IMR-90 (cell line): ENCODE results near the gene KCNK10. TPM values are rescaled to one million over a fixed set of nuclear protein-coding genes. Genes with fewer than 3 reads are reported as not detected.

ENCODE experiments used
- ATAC-seq: fragments of 200-7000 bp; cut with Tn5 transposase; 2 replicates; pipeline ENCODE4 v1.9.1; 2020; ENCODE audit warnings: low read depth, mild to moderate bottlenecking, moderate library complexity
- BruUV-seq: library from RNA; stranded (reverse); fragments of 400-500 nt; replicated peaks from 2 replicates; lab custom pipeline; 2021; lab: Mats Ljungman, UMichigan
- CTCF ChIA-PET: fragments of 300-600 bp; formaldehyde crosslinking; extraction: SDS; loops from one replicate; lab custom pipeline; 2021; ENCODE audit warnings: antibody characterized with exemption; lab: Yijun Ruan, JAX
- POLR2A ChIA-PET: fragments of 300-600 bp; sonication (Branson Sonifier 250); formaldehyde crosslinking; loops from one replicate; lab custom pipeline; 2022; ENCODE audit warnings: antibody characterized with exemption; ENCODE audit not compliant: unreplicated experiment; lab: Charles Lee
- DNase-seq: peaks from one replicate; pipeline ENCODE4 v3.0.0; 2013
- H2AFZ ChIP-seq: replicated peaks from 2 replicates; pipeline ENCODE3; 2013; ENCODE audit warnings: low read length, mild to moderate bottlenecking; ENCODE audit not compliant: poor library complexity
- H2AK5ac ChIP-seq: 2 replicates; pipeline ENCODE4 v1.6.1; 2013; ENCODE audit warnings: low read depth, low read length, inconsistent platforms
- H2AK9ac ChIP-seq: replicated peaks from 2 replicates; pipeline ENCODE3; 2013; ENCODE audit warnings: mild to moderate bottlenecking, low read depth, low read length, moderate library complexity; ENCODE audit not compliant: poor library complexity
- H2BK120ac ChIP-seq: 2 replicates; pipeline ENCODE4 v1.6.1; 2013; ENCODE audit warnings: low read depth, low read length, inconsistent platforms
- H2BK15ac ChIP-seq: 3 replicates; pipeline ENCODE4 v1.6.1; 2013; ENCODE audit warnings: low read depth, low read length, inconsistent platforms
- H2BK20ac ChIP-seq: 2 replicates; pipeline ENCODE4 v1.6.1; 2013; ENCODE audit warnings: low read depth, mild to moderate bottlenecking, inconsistent platforms, low read length, moderate library complexity
- H2BK5ac ChIP-seq: 2 replicates; pipeline ENCODE4 v1.6.1; 2013; ENCODE audit warnings: mild to moderate bottlenecking, low read depth, low read length, inconsistent platforms; ENCODE audit not compliant: poor library complexity, severe bottlenecking
- H3K14ac ChIP-seq: replicated peaks from 2 replicates; pipeline ENCODE4 v1.6.1; 2013; ENCODE audit warnings: low read depth, low read length, inconsistent platforms
- H3K18ac ChIP-seq: 2 replicates; pipeline ENCODE4 v1.6.1; 2013; ENCODE audit warnings: low read depth, low read length, control low read depth
- H3K23ac ChIP-seq: 2 replicates; pipeline ENCODE4 v1.6.1; 2013; ENCODE audit warnings: low read depth, low read length, inconsistent platforms
- H3K27ac ChIP-seq: 2 replicates; pipeline ENCODE4 v1.5.1; 2013; ENCODE audit warnings: mild to moderate bottlenecking, control low read depth, low read length; ENCODE audit not compliant: insufficient read depth
- H3K27me3 ChIP-seq: 2 replicates; pipeline ENCODE4 v1.6.1; 2013; ENCODE audit warnings: low read length; ENCODE audit not compliant: control insufficient read depth, insufficient read depth
- H3K36me3 ChIP-seq: 2 replicates; pipeline ENCODE4 v1.6.1; 2013; ENCODE audit warnings: low read length, mixed read lengths; ENCODE audit not compliant: control insufficient read depth, insufficient read depth
- H3K4ac ChIP-seq: 2 replicates; pipeline ENCODE4 v1.6.1; 2013; ENCODE audit warnings: low read depth, low read length, inconsistent platforms
- H3K4me1 ChIP-seq: 2 replicates; pipeline ENCODE4 v1.6.1; 2013; ENCODE audit warnings: low read length, mixed read lengths; ENCODE audit not compliant: control insufficient read depth, insufficient read depth
- H3K4me2 ChIP-seq: 2 replicates; pipeline ENCODE4 v1.6.1; 2013; ENCODE audit warnings: low read depth, mild to moderate bottlenecking, control low read depth, low read length, moderate library complexity
- H3K4me3 ChIP-seq: 2 replicates; pipeline ENCODE4 v1.5.1; 2013; ENCODE audit warnings: low read depth, mild to moderate bottlenecking, control low read depth, low read length, moderate library complexity; ENCODE audit not compliant: insufficient read depth
- H3K56ac ChIP-seq: 2 replicates; pipeline ENCODE4 v1.6.1; 2013; ENCODE audit warnings: low read length, inconsistent platforms; ENCODE audit not compliant: insufficient read depth; ENCODE audit errors: extremely low read depth
- H3K79me1 ChIP-seq, 2 experiments: 2 replicates each; pipeline ENCODE4 v1.6.1; 2013; ENCODE audit warnings: low read length in 2 of 2, inconsistent platforms in 1 of 2, low read depth in 1 of 2
- H3K9ac ChIP-seq: 2 replicates; pipeline ENCODE4 v1.6.1; 2013; ENCODE audit warnings: low read depth, low read length, control low read depth
- H3K9me1 ChIP-seq: 2 replicates; pipeline ENCODE4 v1.6.1; 2013; ENCODE audit warnings: low read length, inconsistent platforms; ENCODE audit not compliant: insufficient read depth
- H3K9me3 ChIP-seq: 2 replicates; pipeline ENCODE4 v1.6.1; 2013; ENCODE audit warnings: low read length; ENCODE audit not compliant: control insufficient read depth, insufficient read depth
- H4K20me1 ChIP-seq: 2 replicates; pipeline ENCODE4 v1.6.1; 2013; ENCODE audit warnings: low read length, inconsistent platforms; ENCODE audit not compliant: insufficient read depth
- H4K5ac ChIP-seq: 2 replicates; pipeline ENCODE4 v1.6.1; 2013; ENCODE audit warnings: mild to moderate bottlenecking, low read depth, low read length, control low read depth
- H4K8ac ChIP-seq, 2 experiments: 2 replicates each; pipeline ENCODE4 v1.6.1; 2013; ENCODE audit warnings: low read depth in 2 of 2, low read length in 2 of 2, control low read depth in 1 of 2, inconsistent platforms in 1 of 2
- H4K91ac ChIP-seq: 2 replicates; pipeline ENCODE4 v1.6.1; 2013; ENCODE audit warnings: low read depth, low read length, inconsistent platforms; ENCODE audit not compliant: insufficient read depth
- BHLHE40 ChIP-seq: fragments of 150-350 bp; IDR thresholded peaks from 2 replicates; pipeline ENCODE4 v1.6.1; 2016; ENCODE audit warnings: mild to moderate bottlenecking, low read depth, low read length
- CHD1 ChIP-seq: IDR thresholded peaks from 2 replicates; pipeline ENCODE4 v1.6.1; 2012; ENCODE audit warnings: low read depth, low read length, improper control_type of control experiment
- CTCF ChIP-seq: conservative IDR thresholded peaks from 2 replicates; pipeline ENCODE4 v1.5.1; 2012; ENCODE audit warnings: mild to moderate bottlenecking, low read depth, low read length, improper control_type of control experiment
- FOS ChIP-seq: fragments of 150-350 bp; IDR thresholded peaks from 2 replicates; pipeline ENCODE4 v1.6.1; 2016; ENCODE audit warnings: low read depth, low read length
- MXI1 ChIP-seq: IDR thresholded peaks from 2 replicates; pipeline ENCODE4 v1.6.1; 2012; ENCODE audit warnings: low read depth, mild to moderate bottlenecking, low read length, moderate library complexity, borderline replicate concordance
- WGBS, 2 experiments: methylation state at CpG; one replicate each; pipeline versions ENCODE4 v1.1.5 to v1.1.7; 2013; ENCODE audit warnings: missing lambda C conversion rate in 2 of 2; ENCODE audit not compliant: insufficient read length in 1 of 2; ENCODE audit errors: extremely low coverage in 2 of 2; 5-methylcytosine and 5-hydroxymethylcytosine counted together
- dilution Hi-C: fragments of 300-500 bp; cut with HindIII; formaldehyde crosslinking; loops from one replicate; pipeline ENCODE4 v1.14.3; 2018; ENCODE audit warnings: low sequenced_read_pairs; ENCODE audit not compliant: unreplicated experiment
- in situ Hi-C: fragments of 300-500 bp; cut with MboI; formaldehyde crosslinking; loops from 3 replicates; pipeline ENCODE4 v1.14.3; 2019; ENCODE audit warnings: low sequenced_read_pairs, inconsistent platforms, mixed read lengths
- intact Hi-C: fragments of 100-400 bp; cut with micrococcal nuclease; formaldehyde crosslinking; loops from 2 replicates; pipeline ENCODE4 v1.10.0; 2022
- polyA plus RNA-seq, 3 experiments: library from polyadenylated mRNA; depleted of rRNA; stranded (reverse); fragments of >200 nt; gene quantifications; 2 replicates each; pipeline ENCODE4 v1.2.3, GENCODE V29; 2012; ENCODE audit warnings: low replicate concordance in 1 of 3
- total RNA-seq: library from RNA; depleted of rRNA; stranded (reverse); fragments of >200 nt; gene quantifications from 2 replicates; pipeline ENCODE4 v1.2.3, GENCODE V29; 2012

The KCNK10 gene
- total and polyA plus RNA-seq, 2 of the 4 experiments (the other 2 are of a cell fraction), result not detected

- Histone ChIP-seq H3K36me3 (no peaks in the 10 kb centered on the region), H3K14ac (no peak overlapping the region), H3K27me3 (peaks cover 60% of the 10 kb centered on the region), H3K9me3 (peaks cover 3% of the 10 kb centered on the region; the same call in 1 of the 2 replicates), H4K8ac (no peak overlapping the region), H2BK5ac (no peak overlapping the region), H3K9me1 (no peaks in the 10 kb centered on the region), H2AK9ac (no peak overlapping the region), H4K91ac (no peak overlapping the region), H4K5ac (no peak overlapping the region), H3K4me2 (no peak overlapping the region), H2AK5ac (no peak overlapping the region), H3K18ac (no peak overlapping the region), H3K56ac (no peak overlapping the region), H2BK120ac (no peak overlapping the region), H3K23ac (no peak overlapping the region), H3K4me3 (no peak overlapping the region), H3K4ac (no peak overlapping the region), H2AFZ (no peak overlapping the region), H2BK20ac (no peak overlapping the region), H2BK15ac (no peak overlapping the region), H4K20me1 (no peaks in the 10 kb centered on the region), H3K4me1 (peaks cover 3% of the 10 kb centered on the region; the same call in 1 of the 2 replicates), H3K27ac (no peak overlapping the region), H3K79me1 (no peaks in the 10 kb centered on the region), H3K9ac (no peak overlapping the region)
- ChIA-PET CTCF (no interaction called here), POLR2A (no interaction called here)
- TF ChIP-seq BHLHE40 (no peak), FOS (no peak), CTCF (no peak), MXI1 (no peak), CHD1 (no peak)
- 60% methylated on average over 1 of the region's 4 CpGs; no CpG with 5 or more reads in 1 of the 2 experiments for WGBS, 2 experiments
- no peak for ATAC-seq
- BruUV-seq, result no TSS peak
- intact Hi-C loops (no loop called here), in situ Hi-C loops (no loop called here), dilution Hi-C loops (no loop called here)
- DNase-seq, result no peak
These were observed 1.4 kb upstream of the KCNK10 start for GRCh38 chr14:88324491-88324890.
